Upper lobe of left lung (tissue), 4 donors: ENCODE data around the gene FIBIN.

Source experiments
- EP300 ChIP-seq, 4 donors: sonication (generic); formaldehyde crosslinking; IDR thresholded peaks; one replicate each; pipeline ENCODE4 v1.5.1; 2017; ENCODE audit warnings: antibody characterized with exemption in 4 of 4, control low read depth in 2 of 4
- POLR2A ChIP-seq, 4 donors: fragments of 450-650 bp; IDR thresholded peaks; one replicate each; pipeline ENCODE4 v1.5.1; 2016 to 2017; ENCODE audit warnings: antibody characterized with exemption in 4 of 4, mild to moderate bottlenecking in 2 of 4
- POLR2AphosphoS5 ChIP-seq, 2 donors: sonication (generic); formaldehyde crosslinking; IDR thresholded peaks; one replicate each; pipeline ENCODE4 v1.5.1; 2017; ENCODE audit warnings: antibody characterized with exemption in 2 of 2
- TF ChIP-seq, protein P1 (sequence below), 6 experiments: fragments of 450-650 bp in 4 of 6; fragments of 200-600 bp in 2 of 6; sonication (generic) in 2 of 6; IDR thresholded peaks; one replicate each; pipeline ENCODE4 v1.5.1; 2016 to 2019; ENCODE audit warnings: antibody characterized with exemption in 6 of 6

DNA sequence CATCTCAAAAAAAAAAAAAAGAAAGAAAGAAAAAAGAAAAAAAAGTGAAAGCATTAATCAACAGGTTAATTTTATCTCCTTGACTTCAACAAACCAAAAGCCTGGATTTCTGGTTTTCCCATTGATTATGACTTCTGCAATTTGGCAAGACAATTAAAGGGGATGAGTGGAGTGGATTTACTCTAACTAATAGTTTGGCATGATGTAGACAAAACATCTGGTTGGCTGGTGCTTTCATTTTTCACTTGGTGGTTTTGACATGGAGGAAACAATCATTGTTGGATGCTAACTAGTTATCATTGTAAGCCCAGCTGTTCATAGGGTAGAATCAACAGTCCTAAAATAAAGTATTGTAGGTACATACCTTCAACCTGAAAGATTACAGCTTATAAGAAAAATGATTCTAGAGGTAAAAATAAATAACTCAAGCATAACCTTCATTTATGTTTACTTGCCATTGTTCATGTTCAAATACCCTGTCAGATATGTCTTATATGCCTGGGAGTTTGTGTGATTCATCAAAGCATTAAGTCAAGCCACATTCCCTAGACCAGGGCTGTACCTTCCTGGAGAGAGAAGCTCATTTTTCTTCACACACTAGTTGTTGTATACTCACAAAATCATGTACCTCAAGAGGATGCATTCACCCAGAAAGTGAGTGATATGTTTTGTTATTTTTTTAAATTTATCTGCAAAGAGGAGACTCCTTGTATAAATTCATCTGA lies 15.1 kb downstream of the FIBIN start:
- TF ChIP-seq, protein P1, sequence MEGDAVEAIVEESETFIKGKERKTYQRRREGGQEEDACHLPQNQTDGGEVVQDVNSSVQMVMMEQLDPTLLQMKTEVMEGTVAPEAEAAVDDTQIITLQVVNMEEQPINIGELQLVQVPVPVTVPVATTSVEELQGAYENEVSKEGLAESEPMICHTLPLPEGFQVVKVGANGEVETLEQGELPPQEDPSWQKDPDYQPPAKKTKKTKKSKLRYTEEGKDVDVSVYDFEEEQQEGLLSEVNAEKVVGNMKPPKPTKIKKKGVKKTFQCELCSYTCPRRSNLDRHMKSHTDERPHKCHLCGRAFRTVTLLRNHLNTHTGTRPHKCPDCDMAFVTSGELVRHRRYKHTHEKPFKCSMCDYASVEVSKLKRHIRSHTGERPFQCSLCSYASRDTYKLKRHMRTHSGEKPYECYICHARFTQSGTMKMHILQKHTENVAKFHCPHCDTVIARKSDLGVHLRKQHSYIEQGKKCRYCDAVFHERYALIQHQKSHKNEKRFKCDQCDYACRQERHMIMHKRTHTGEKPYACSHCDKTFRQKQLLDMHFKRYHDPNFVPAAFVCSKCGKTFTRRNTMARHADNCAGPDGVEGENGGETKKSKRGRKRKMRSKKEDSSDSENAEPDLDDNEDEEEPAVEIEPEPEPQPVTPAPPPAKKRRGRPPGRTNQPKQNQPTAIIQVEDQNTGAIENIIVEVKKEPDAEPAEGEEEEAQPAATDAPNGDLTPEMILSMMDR (IDR thresholded peaks at IDR 0.05) = no peak
- TF ChIP-seq EP300 (IDR thresholded peaks at IDR 0.05) (no peak), POLR2AphosphoS5 (IDR thresholded peaks at IDR 0.05) (no peak), POLR2A (IDR thresholded peaks at IDR 0.05) (no peak)
